Measurements from ENCODE around the gene RNF207.

DNA sequence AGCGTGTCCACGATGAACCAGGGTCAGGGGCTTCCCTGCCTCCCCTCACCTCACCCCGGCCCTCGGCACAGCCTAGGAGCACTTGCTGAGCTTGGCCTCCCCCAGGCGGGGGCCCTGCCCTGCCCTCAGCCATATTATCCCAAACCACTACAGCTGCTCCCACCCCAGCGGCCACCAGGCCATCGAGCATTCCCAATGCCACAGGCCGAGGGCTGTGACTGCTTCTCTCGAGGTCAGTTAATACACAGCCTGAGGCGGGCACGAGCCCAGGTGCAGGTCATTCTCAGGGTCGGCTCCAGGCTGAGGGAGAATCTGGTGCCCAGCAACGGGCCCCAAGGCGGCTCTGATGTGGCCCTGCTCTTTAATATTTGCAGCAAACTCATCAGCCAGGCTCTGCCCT lies 63.4 kb downstream of the RNF207 start:
- no peak for TF ChIP-seq RAD21 (IDR thresholded peaks at IDR 0.05; ENCODE audit: low read depth)
- TF ChIP-seq EP300 (IDR thresholded peaks at IDR 0.05; ENCODE audit: borderline replicate concordance) = no peak
- no peak for TF ChIP-seq CEBPB (IDR thresholded peaks at IDR 0.05)
- TF ChIP-seq ZBTB7A (IDR thresholded peaks at IDR 0.05; ENCODE audit: low read depth) = no peak
- TF ChIP-seq, protein P1, sequence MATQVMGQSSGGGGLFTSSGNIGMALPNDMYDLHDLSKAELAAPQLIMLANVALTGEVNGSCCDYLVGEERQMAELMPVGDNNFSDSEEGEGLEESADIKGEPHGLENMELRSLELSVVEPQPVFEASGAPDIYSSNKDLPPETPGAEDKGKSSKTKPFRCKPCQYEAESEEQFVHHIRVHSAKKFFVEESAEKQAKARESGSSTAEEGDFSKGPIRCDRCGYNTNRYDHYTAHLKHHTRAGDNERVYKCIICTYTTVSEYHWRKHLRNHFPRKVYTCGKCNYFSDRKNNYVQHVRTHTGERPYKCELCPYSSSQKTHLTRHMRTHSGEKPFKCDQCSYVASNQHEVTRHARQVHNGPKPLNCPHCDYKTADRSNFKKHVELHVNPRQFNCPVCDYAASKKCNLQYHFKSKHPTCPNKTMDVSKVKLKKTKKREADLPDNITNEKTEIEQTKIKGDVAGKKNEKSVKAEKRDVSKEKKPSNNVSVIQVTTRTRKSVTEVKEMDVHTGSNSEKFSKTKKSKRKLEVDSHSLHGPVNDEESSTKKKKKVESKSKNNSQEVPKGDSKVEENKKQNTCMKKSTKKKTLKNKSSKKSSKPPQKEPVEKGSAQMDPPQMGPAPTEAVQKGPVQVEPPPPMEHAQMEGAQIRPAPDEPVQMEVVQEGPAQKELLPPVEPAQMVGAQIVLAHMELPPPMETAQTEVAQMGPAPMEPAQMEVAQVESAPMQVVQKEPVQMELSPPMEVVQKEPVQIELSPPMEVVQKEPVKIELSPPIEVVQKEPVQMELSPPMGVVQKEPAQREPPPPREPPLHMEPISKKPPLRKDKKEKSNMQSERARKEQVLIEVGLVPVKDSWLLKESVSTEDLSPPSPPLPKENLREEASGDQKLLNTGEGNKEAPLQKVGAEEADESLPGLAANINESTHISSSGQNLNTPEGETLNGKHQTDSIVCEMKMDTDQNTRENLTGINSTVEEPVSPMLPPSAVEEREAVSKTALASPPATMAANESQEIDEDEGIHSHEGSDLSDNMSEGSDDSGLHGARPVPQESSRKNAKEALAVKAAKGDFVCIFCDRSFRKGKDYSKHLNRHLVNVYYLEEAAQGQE (IDR thresholded peaks at IDR 0.05; ENCODE audit: low read depth) = no peak
- TF ChIP-seq YY1 (IDR thresholded peaks at IDR 0.05; ENCODE audit: low read depth) = no peak
- TF ChIP-seq, protein P2, sequence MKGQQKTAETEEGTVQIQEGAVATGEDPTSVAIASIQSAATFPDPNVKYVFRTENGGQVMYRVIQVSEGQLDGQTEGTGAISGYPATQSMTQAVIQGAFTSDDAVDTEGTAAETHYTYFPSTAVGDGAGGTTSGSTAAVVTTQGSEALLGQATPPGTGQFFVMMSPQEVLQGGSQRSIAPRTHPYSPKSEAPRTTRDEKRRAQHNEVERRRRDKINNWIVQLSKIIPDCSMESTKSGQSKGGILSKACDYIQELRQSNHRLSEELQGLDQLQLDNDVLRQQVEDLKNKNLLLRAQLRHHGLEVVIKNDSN (IDR thresholded peaks at IDR 0.05) = no peak
- no peak for TF ChIP-seq CREB1 (IDR thresholded peaks at IDR 0.05; ENCODE audit: low read depth)
- no peak for TF ChIP-seq EGR1 (IDR thresholded peaks at IDR 0.05)
- TF ChIP-seq, protein P3, sequence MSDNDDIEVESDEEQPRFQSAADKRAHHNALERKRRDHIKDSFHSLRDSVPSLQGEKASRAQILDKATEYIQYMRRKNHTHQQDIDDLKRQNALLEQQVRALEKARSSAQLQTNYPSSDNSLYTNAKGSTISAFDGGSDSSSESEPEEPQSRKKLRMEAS (IDR thresholded peaks at IDR 0.05) = no peak
- TF ChIP-seq TAF1 (IDR thresholded peaks at IDR 0.05; ENCODE audit: low read depth) = no peak
- TF ChIP-seq NFIC (IDR thresholded peaks at IDR 0.05) = no peak
